MM.1S (cell line): ENCODE results near the gene HSD17B14.

ENCODE experiments used
- CTCF ChIP-seq: fragments of 300-600 bp; sonication (generic); IDR thresholded peaks from 2 replicates; pipeline ENCODE4 v1.5.1; 2016; ENCODE audit warnings: antibody characterized with exemption, low read length, mixed read lengths
- EZH2 ChIP-seq: fragments of 300-600 bp; sonication (generic); optimal IDR thresholded peaks from 2 replicates; pipeline ENCODE3; 2017; ENCODE audit warnings: low read depth, mild to moderate bottlenecking, antibody characterized with exemption, low read length, mixed read lengths
- EZH2phosphoT487 ChIP-seq: fragments of 300-600 bp; sonication (generic); IDR thresholded peaks from 2 replicates; pipeline ENCODE4 v1.6.1; 2018; ENCODE audit warnings: antibody characterized with exemption, low read length

- TF ChIP-seq CTCF (no peak), EZH2 (no peak), EZH2phosphoT487 (no peak)
These were observed 14.7 kb downstream of the HSD17B14 start for GRCh38 chr19:48821633-48822032.
